GM18505 (cell line): ENCODE measurements around the gene MBD2.

Experiments
- ATAC-seq: cut with Tn5 transposase; IDR thresholded peaks from one replicate; pipeline ENCODE4 v1.9.1; 2021; ENCODE audit not compliant: unreplicated experiment
- POLR2A ChIP-seq: IDR thresholded peaks from 4 replicates; pipeline ENCODE4 v1.6.1; 2011; ENCODE audit warnings: borderline replicate concordance; ENCODE audit not compliant: insufficient read depth, insufficient read length; ENCODE audit errors: extremely low read depth

MBD2 gene

GRCh38 chr18:54203914-54204313 lies 20.6 kb downstream of the MBD2 start:
- TF ChIP-seq POLR2A, result no peak
- no peak for ATAC-seq

- no peak for TF ChIP-seq POLR2A
These were observed 21.6 kb downstream of the MBD2 start for GRCh38 chr18:54202851-54203250.

GRCh38 chr18:54197747-54198411 lies 26.6 kb downstream of the MBD2 start:
- TF ChIP-seq POLR2A, result no peak
- no peak for ATAC-seq

More at GRCh38 chr18:54202851-54203250, 21.6 kb downstream of the MBD2 start:
- ATAC-seq, result no peak

- no peak for TF ChIP-seq POLR2A
- ATAC-seq, result no peak
These were observed 30.7 kb downstream of the MBD2 start for GRCh38 chr18:54193786-54194185.

GRCh38 chr18:54192900-54193299 lies 31.6 kb downstream of the MBD2 start:
- ATAC-seq, result no peak
- no peak for TF ChIP-seq POLR2A

GRCh38 chr18:54192415-54192814 lies 32.1 kb downstream of the MBD2 start:
- no peak for ATAC-seq
- TF ChIP-seq POLR2A, result no peak

- no peak for TF ChIP-seq POLR2A
- ATAC-seq, result no peak
These were observed 33.1 kb downstream of the MBD2 start for GRCh38 chr18:54191352-54191751.

- TF ChIP-seq POLR2A, result no peak
- no peak for ATAC-seq
These were observed 37.1 kb downstream of the MBD2 start for GRCh38 chr18:54187372-54187771.

- no peak for ATAC-seq
- no peak for TF ChIP-seq POLR2A
These were observed 39.6 kb downstream of the MBD2 start for GRCh38 chr18:54184836-54185235.

GRCh38 chr18:54183390-54183789 lies 41.1 kb downstream of the MBD2 start:
- ATAC-seq, result no peak
- no peak for TF ChIP-seq POLR2A

GRCh38 chr18:54181856-54182602 lies 42.4 kb downstream of the MBD2 start:
- peak; percentile 70 for ATAC-seq

GRCh38 chr18:54173980-54174630 lies 50.4 kb downstream of the MBD2 start:
- TF ChIP-seq POLR2A, result no peak
- no peak for ATAC-seq

More at GRCh38 chr18:54181856-54182602, 42.4 kb downstream of the MBD2 start:
- no peak for TF ChIP-seq POLR2A

GRCh38 chr18:54173250-54173649 lies 51.2 kb downstream of the MBD2 start:
- ATAC-seq, result no peak
- no peak for TF ChIP-seq POLR2A
